NT2/D1 (cell line): ENCODE data around the gene KCTD11.

ENCODE experiments used
- SUZ12 ChIP-seq: IDR thresholded peaks from 2 replicates; pipeline ENCODE4 v1.6.1; 2011; ENCODE audit not compliant: insufficient read length, insufficient read depth; ENCODE audit errors: extremely low read depth
- YY1 ChIP-seq: IDR thresholded peaks from 2 replicates; pipeline ENCODE4 v1.6.1; 2011; ENCODE audit not compliant: insufficient read length, insufficient read depth
- ZNF274 ChIP-seq: IDR thresholded peaks from 2 replicates; pipeline ENCODE4 v1.6.1; 2011; ENCODE audit warnings: mild to moderate bottlenecking, low read depth, low read length

DNA sequence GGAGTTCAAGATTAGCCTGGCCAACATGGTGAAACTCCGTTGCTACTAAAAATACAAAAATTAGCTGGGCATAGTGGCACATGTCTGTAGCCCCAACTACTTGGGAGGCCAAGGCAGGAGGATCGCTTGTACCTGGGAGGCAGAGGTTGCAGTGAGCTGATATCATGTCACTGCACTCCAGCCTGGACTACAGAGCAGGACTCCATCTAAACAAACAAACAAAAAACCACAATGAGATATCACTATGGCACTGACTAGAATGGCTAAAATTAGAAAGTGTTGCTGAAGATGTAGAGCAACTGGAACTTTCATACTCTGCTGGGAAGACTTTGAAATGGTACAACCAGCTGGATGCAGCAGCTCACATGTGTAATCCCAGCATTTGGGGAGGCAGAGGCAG, 22.4 kb downstream of the KCTD11 start:
- TF ChIP-seq ZNF274 (no peak), YY1 (no peak), SUZ12 (no peak)
